Type B pancreatic cell (in vitro differentiated cells): ENCODE data around the gene MLLT3. TPM values are rescaled to one million over a fixed set of nuclear protein-coding genes. Genes with fewer than 3 reads are reported as not detected.

Experiments used
- DNase-seq: peaks from one replicate; pipeline ENCODE4 v3.0.0; 2021; ENCODE audit warnings: mixed read lengths; ENCODE audit not compliant: unreplicated experiment; ENCODE audit errors: extremely low spot score
- H3K27ac Mint-ChIP-seq: 2 replicates; pipeline ENCODE4 v1.8.0; 2021; ENCODE audit warnings: mild to moderate bottlenecking, mixed read lengths
- H3K27me3 Mint-ChIP-seq: 2 replicates; pipeline ENCODE4 v1.8.0; 2021; ENCODE audit warnings: mixed read lengths
- H3K36me3 Mint-ChIP-seq: 2 replicates; pipeline ENCODE4 v1.8.0; 2021; ENCODE audit warnings: mixed read lengths
- H3K4me1 Mint-ChIP-seq: one replicate; pipeline ENCODE4 v1.8.0; 2021; ENCODE audit warnings: mixed read lengths; ENCODE audit not compliant: unreplicated experiment
- H3K4me3 Mint-ChIP-seq: 2 replicates; pipeline ENCODE4 v1.8.0; 2021; ENCODE audit warnings: mild to moderate bottlenecking, mixed read lengths
- H3K9me3 Mint-ChIP-seq: 2 replicates; pipeline ENCODE4 v1.8.0; 2021; ENCODE audit warnings: mixed read lengths
- total RNA-seq: library from RNA; stranded (reverse); gene quantifications from 2 replicates; pipeline ENCODE4 v1.2.1, GENCODE V29; 2021; ENCODE audit warnings: low replicate concordance
- TF ChIP-seq, protein P1 (sequence below): fragments of 200-600 bp; sonication (generic); conservative IDR thresholded peaks from 2 replicates; pipeline ENCODE4 v1.5.0; 2021; ENCODE audit warnings: antibody characterized with exemption, mild to moderate bottlenecking

MLLT3 gene
- total RNA-seq, 1 donor from 2014 or later, result 44.2 TPM

- TF ChIP-seq, protein P1, sequence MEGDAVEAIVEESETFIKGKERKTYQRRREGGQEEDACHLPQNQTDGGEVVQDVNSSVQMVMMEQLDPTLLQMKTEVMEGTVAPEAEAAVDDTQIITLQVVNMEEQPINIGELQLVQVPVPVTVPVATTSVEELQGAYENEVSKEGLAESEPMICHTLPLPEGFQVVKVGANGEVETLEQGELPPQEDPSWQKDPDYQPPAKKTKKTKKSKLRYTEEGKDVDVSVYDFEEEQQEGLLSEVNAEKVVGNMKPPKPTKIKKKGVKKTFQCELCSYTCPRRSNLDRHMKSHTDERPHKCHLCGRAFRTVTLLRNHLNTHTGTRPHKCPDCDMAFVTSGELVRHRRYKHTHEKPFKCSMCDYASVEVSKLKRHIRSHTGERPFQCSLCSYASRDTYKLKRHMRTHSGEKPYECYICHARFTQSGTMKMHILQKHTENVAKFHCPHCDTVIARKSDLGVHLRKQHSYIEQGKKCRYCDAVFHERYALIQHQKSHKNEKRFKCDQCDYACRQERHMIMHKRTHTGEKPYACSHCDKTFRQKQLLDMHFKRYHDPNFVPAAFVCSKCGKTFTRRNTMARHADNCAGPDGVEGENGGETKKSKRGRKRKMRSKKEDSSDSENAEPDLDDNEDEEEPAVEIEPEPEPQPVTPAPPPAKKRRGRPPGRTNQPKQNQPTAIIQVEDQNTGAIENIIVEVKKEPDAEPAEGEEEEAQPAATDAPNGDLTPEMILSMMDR, result no peak
- no peak for DNase-seq
- no peak overlapping the region for H3K4me3 Mint-ChIP-seq
- peaks cover 6% of the 10 kb centered on the region for H3K4me1 Mint-ChIP-seq
- no peaks in the 10 kb centered on the region for H3K36me3 Mint-ChIP-seq
- H3K27ac Mint-ChIP-seq, result no peak overlapping the region
- H3K27me3 Mint-ChIP-seq, result no peaks in the 10 kb centered on the region
- H3K9me3 Mint-ChIP-seq, result peaks cover 5% of the 10 kb centered on the region
Measured at GRCh38 chr9:20640331-20641187, 18.3 kb upstream of the MLLT3 start.

DNA sequence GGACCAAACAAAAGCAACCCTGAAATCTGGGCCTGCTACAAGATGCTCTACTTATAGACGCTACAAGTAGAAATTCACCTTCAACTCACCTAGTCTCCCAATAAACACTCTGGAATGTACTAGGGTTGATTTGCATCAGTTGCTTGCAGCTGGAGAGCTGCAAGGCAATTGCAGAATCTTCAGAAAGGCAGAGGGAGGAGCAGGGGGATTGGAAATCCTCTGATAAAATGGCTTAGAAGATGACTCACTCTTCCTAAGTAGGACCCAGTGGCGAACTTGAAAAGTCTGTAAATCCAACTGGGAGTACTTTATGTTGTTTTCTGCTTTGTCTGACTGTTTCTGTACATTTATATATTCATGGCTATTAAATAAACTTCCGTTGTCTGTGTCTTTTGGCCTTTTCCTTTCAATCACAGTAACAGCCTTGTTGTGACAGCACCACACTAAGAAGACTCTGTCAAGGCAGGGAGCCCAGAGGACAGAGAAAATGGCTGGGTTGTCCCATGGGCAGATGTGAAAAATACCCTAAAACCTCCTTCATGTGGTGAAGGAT is 14.7 kb upstream of the MLLT3 start:
- H3K27ac Mint-ChIP-seq, result no peak overlapping the region

GRCh38 chr9:20634895-20635294 is 12.6 kb upstream of the MLLT3 start:
- no peaks in the 10 kb centered on the region for H3K27me3 Mint-ChIP-seq
- no peak overlapping the region for H3K4me3 Mint-ChIP-seq
- no peaks in the 10 kb centered on the region for H3K4me1 Mint-ChIP-seq
- H3K9me3 Mint-ChIP-seq, result no peaks in the 10 kb centered on the region
- TF ChIP-seq, protein P1, result no peak
- no peak for DNase-seq
- no peaks in the 10 kb centered on the region for H3K36me3 Mint-ChIP-seq
- H3K27ac Mint-ChIP-seq, result no peak overlapping the region

More for the DNA sequence above, 14.7 kb upstream of the MLLT3 start:
- H3K36me3 Mint-ChIP-seq, result no peaks in the 10 kb centered on the region
- H3K4me1 Mint-ChIP-seq, result peaks cover 6% of the 10 kb centered on the region
- H3K9me3 Mint-ChIP-seq, result peaks cover 5% of the 10 kb centered on the region
- no peak for DNase-seq
- TF ChIP-seq, protein P1, result no peak
- no peak overlapping the region for H3K4me3 Mint-ChIP-seq
- H3K27me3 Mint-ChIP-seq, result no peaks in the 10 kb centered on the region

GRCh38 chr9:20632705-20633104 is 10.4 kb upstream of the MLLT3 start:
- TF ChIP-seq, protein P1, result no peak
- Mint-ChIP-seq H3K4me3 (no peak overlapping the region), H3K4me1 (no peaks in the 10 kb centered on the region), H3K9me3 (no peaks in the 10 kb centered on the region), H3K27me3 (no peaks in the 10 kb centered on the region), H3K36me3 (no peaks in the 10 kb centered on the region), H3K27ac (no peak overlapping the region)
- no peak for DNase-seq

DNA sequence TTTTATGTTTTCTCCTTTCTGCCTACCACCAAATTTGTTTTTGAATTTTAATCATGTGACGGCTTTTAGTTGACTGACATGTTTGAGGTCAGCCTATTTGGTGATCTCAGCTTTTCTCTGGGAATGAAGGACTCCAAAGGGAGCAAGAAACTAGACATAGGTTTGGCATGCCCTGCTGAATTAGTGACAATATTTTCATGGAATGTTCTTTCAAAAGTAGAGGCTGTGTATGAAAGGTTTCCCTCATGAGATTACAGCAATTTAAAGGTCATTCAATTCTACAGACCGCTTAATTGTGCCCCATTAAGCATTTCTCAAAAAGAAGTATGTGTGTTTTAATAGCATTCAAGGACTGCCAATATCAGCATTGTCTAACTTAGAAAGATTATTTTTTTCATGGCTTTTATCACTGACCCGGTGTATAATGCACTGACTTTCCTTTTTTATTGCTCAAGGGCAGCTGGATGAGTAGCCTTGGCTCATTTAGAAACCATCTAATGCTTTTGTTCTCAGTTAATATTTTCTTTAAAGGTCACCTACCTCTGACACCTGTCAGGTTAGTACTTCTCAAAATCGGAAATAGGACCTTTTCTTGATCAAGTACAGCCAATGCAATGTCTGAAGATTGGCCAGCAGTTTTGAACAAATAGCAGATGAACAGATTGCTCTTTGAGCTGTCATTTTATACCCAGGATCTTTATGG is 8.1 kb upstream of the MLLT3 start:
- no peaks in the 10 kb centered on the region for H3K9me3 Mint-ChIP-seq
- no peak for DNase-seq
- H3K27me3 Mint-ChIP-seq, result no peaks in the 10 kb centered on the region
- TF ChIP-seq, protein P1, result no peak
- no peak overlapping the region for H3K27ac Mint-ChIP-seq
- no peaks in the 10 kb centered on the region for H3K36me3 Mint-ChIP-seq
- H3K4me1 Mint-ChIP-seq, result no peaks in the 10 kb centered on the region
- no peak overlapping the region for H3K4me3 Mint-ChIP-seq
